SKM-1 (cell line): Measurements from ENCODE around the gene ZBTB44.

ENCODE experiments used
- DNase-seq: peaks from one replicate; lab custom pipeline; 2025; ENCODE audit not compliant: unreplicated experiment; lab: John Stamatoyannopoulos, UW

Gene ZBTB44

GRCh38 chr11:130178441-130179339, 136.0 kb downstream of the ZBTB44 start:
- DNase-seq, result no peak

GRCh38 chr11:130177782-130178181, 136.9 kb downstream of the ZBTB44 start:
- no peak for DNase-seq
